Measurements from ENCODE around the gene SLC39A11.

- no peak for TF ChIP-seq CTCF (IDR thresholded peaks at IDR 0.05)
- no peak for TF ChIP-seq POLR2A (IDR thresholded peaks at IDR 0.05)
Measured at GRCh38 chr17:72614476-72614870, 478.0 kb downstream of the SLC39A11 start.

Measured in testis (tissue), 2 donors.